K562 treated with DMSO at 1 percent for 12 hours (cell line): ENCODE measurements around the gene MAJIN. TPM values are rescaled to one million over a fixed set of nuclear protein-coding genes. Genes with fewer than 3 reads are reported as not detected.

Source experiments
- total RNA-seq: library from RNA; unstranded; fragments of 300-600 nt; gene quantifications from 2 replicates; pipeline ENCODE4 v1.2.3, GENCODE V29; 2022; ENCODE audit not compliant: insufficient read depth

The MAJIN gene, protein sequence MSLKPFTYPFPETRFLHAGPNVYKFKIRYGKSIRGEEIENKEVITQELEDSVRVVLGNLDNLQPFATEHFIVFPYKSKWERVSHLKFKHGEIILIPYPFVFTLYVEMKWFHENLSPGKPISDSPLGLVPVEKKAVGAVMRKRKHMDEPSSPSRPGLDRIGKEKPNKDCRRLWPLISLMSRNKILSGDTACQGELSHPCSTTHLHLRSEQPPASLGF
- not detected in 2 replicates for total RNA-seq

DNA sequence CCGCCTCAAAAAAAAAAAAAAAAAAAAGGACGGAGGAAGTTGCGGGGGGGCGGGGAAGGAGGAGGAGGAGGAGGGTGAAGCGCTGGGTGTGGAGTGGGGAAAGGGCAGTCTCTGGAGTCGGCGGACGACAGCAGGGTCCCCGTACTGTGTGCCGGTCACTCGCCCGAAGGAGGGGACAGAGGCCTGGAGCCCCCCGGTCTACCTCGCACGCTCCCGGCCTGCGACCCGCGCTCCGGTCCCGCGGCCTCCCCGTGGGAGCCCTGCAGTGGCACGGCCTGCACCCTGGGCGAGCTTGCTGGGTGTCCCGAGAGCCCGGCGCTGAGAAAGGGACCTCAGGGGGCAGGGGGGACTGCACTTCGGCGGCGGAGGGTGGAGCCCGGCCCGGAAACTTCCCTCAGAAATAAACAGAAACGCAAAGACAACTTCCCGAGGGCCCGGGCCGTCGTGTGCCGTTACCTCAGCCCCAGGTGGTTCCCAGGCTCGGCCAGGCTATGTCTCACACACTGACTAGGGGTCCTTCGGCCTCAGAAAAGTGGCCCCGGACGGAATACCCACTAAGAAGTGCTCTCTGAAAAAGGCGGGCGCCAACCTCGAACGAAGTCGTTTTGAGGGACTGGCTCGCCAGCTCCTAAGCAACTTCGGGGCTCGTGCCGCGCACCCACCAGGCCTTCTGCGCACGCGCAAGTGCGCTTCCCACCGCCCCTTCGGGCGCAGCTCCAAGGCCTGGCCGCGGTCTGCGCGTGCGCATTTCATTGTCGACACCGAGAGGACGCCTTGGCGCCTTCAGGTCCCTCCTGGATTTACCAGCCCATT lies at the start of gene MAJIN:
Gene MAJIN, minus strand, starts transcription at position 688 of the 813 bp plus-strand sequence. CDS start 12,703 bp downstream, outside the sequence.

DNA sequence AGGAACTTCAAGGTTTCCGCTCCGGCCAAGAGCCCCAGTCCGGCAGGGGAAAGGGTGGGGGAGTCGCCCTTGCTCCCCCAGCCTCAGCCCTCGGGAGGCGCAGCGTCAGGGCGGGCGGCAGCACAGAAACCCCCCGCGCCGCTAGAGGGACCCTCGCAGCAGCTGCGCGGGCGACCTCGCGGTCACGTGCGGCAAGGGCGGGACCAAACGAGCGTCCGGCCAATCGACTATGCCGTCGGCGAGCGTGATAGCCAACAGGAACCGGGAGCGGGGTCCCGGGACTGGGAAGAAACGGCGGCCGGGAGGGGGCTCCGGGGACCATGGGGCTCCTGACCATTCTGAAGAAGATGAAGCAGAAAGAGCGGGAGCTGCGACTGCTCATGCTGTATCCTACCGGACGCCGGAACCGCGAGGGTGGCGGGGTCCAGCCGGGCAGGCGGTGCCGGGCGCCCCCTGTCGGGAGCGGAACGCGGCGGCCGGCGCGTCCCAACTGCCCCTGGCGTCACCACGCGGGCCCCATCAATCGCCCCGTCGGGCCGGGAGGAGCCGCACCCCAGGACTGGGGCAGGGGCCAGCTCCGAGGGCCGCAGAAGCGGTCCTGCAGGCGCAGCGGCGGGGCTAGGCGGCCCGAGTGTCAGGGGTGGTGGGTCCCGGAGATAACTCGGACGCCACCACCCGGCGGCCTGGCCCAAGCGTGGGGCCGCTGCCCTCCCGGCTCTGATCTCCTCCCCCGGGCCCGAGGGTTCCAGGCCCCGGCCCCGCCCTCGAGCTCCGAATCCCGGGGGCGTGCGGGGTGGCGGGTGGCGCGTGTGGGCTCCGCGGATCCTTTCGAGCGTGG lies 42.2 kb upstream of the MAJIN start, which contains the start of gene ARL2:
Gene ARL2, plus strand, starts transcription at position 273 of the 838 bp plus-strand sequence. Its CDS starts 48 bp downstream, at position 321.

DNA sequence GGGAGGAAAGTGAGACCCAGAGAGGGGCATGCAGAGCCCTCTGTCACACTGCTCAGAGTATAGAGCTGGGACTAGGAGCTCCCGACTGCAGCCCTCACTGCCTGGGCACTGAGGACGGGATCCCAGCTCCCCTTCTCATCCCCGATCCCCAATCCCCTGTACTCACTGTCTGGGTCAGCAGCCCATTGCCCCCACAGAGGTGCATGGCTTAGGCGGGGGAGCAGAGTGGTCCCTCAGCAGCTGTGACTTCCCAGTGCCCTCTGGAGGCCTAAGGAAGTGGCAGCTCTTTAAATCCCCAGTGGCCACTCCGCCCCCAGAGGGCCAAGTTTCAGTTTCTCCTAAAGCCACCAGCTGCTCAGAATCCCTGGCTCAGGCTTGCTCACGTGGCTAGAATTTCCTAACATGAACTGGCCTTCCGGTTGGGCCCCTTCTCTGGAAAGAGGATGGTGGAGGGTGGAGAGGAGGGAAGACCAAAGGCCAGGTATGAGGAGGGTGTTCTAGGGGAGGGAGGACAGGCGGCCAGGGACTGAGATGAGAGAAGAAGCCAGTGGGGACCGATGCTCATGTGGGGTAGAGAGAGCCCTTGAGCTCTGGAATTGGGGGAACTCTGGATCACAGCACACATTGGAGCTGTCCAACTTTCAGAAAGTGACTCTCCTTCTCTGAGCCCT lies 24.9 kb upstream of the MAJIN start, which contains the start of gene BATF2:
Gene BATF2, minus strand, starts transcription at position 262 of the 671 bp plus-strand sequence. Its CDS starts 57 bp downstream, at position 205.

DNA sequence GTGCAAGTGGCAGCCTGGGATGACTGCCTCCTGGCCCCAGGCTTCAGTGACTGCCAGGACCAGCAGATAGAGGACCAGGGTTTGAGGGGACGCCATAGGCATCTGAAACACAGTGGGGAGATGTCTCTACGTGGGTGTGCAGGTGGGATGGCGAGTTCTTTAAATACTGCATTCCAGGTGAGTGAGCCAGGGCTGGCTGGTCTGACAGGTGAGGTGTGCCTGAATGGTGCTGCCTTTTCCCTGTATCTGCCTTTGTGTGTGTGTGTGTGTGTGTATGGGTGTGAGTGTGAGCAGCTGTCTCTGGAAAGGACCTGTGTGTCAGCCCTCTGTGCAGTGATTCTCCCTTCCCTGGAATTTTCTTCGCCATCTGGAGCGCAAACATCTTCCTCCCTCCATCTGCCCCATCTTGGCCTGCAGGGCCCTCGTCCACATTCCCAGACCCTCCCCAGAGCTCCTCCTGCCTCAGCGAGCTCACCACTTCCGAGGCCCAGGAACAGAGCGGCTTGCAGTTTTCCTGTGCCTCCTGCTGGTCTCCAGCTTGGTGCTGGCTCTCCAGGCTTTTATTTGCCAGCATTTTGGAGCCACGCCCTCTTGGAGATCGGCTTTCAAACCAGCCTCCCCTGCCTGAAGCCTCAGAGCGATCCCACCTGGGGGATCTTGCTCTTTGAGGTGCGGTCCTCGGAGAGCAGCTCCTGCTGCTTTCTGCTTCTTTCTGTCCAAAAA lies 36.4 kb downstream of the MAJIN start, which contains the start of gene GPHA2:
Gene GPHA2, minus strand, starts transcription at position 535 of the 723 bp plus-strand sequence. Its CDS starts 433 bp downstream, at position 102.

DNA sequence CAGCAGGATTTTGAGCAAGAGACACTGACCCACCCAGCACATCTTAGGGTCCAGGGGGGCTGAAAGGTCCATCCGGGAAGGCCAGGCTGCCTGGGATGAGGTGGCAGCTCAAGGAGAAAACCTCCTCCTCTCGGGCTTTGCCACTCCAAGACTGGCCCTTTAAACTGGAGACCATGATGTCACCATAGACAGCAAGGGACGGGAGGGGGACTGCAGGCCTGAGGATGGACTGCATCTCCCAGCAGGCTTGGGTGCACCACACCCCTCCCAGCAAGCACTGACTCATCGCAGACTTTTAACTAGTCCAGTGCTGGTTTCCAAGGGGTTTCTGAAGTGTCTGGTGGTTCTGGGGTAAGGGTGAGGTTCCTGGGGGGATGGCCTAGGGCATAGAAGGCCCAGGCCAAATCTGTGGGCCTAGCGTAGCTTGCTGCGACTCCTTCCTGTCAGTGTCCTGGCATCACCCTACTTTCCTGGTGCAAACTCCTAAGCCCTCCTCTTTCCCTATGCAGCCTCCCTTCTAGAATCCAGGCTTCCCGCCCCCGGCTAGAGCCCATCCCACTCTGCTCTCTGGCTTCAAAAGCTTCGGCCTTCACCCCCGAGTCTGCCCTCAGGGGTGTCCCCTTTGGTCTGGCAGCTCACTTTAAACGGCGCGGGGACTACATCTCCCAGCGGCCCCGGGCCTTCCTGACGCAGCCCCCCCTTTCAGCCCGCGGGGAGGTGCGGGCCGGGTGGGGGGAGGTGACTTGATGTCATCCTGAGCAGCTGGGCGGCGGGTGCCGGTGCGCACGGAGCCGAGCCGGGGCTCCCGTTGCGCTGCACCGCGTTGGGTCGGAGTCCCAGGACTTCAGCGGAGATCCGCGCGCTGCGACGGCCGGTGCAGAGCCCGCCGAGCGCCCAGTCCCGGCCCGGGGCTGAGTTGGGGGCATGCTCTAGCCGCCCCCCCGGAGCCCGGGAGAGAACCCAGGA lies 47.7 kb downstream of the MAJIN start, which contains the start of gene PPP2R5B:
Gene PPP2R5B, plus strand, starts transcription at position 746 of the 966 bp plus-strand sequence. CDS start 1,046 bp downstream, outside the sequence.

DNA sequence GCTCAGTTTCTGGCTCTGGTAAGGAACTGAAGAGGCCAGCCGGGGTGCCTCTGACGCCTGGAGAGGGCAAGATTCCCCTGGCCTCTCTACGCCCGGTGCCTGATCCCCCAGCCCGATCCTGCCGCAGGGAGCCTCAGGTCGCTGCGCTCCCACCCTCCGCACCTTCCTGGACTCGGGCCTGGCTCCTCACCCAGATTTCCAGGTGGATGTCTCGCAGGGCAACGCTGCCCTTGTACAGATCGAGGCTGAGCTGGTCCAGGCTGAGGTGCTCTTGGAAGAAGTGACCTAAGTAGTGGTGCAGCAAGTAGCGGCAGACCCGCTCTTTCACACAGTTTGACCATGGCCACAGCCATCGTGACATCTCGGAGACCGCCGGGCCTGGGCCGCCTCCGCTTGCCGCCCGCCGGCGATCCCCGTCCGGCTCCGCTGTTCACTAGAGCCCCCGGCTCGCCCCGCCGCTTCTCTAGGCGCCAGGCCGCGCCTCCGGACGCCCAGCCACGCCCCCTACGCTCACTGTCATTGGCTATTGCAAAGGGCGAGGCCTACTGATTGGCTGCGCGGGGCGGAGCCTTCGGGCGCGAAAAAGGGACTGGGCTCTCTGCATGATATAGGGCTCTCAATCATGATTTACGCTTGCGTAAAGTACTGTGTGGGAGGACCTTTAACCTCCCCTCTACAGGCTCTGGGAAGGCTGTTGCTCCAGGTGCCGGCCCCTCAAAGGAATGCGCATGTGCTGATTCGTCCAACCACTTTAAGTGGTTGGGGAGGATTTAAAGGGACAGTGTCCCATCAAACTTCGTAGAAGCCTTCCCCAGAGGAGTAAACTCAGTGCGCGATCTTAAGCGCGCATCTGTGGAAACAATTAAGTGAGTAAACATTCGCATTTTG lies 54.9 kb downstream of the MAJIN start, which contains the start of gene ATG2A:
Gene ATG2A, minus strand, starts transcription at position 435 of the 888 bp plus-strand sequence. Its CDS starts 74 bp downstream, at position 361.

Other genes starting within 250 kb of the MAJIN start
- gene NRXN2, start 248.9 kb downstream of the MAJIN start, total RNA-seq = 0.19 TPM in 1 of 2 replicates, not detected in the other
- gene RASGRP2, start 228.0 kb downstream of the MAJIN start, total RNA-seq = 6.1 and 11.2 TPM in 2 replicates
- gene PYGM, start 212.1 kb downstream of the MAJIN start, total RNA-seq = 2.9 TPM in 2 replicates
- gene SF1, start 193.6 kb downstream of the MAJIN start, total RNA-seq = 54.3 and 129 TPM in 2 replicates
- 11.4 and 16.8 TPM in 2 replicates for gene MAP4K2, start 168.9 kb downstream of the MAJIN start, total RNA-seq
- gene MEN1, start 161.6 kb downstream of the MAJIN start, total RNA-seq = 25.2 and 52.6 TPM in 2 replicates
- gene CDC42BPG, start 127.5 kb downstream of the MAJIN start, total RNA-seq = 9.7 and 10.2 TPM in 2 replicates
- 40.6 and 54.9 TPM in 2 replicates for gene EHD1, start 93.5 kb downstream of the MAJIN start, total RNA-seq
- gene ATG2A, start 54.9 kb downstream of the MAJIN start, total RNA-seq = 39.0 and 52.7 TPM in 2 replicates
- 8.6 and 17.6 TPM in 2 replicates for gene PPP2R5B, start 47.4 kb downstream of the MAJIN start, total RNA-seq
- not detected in 2 replicates for gene GPHA2, start 36.2 kb downstream of the MAJIN start, total RNA-seq
- 5.1 and 7.1 TPM in 2 replicates for gene BATF2, start 24.9 kb upstream of the MAJIN start, total RNA-seq
- gene ARL2, start 42.1 kb upstream of the MAJIN start, total RNA-seq = 96.4 and 125 TPM in 2 replicates
- 35.5 and 47.3 TPM in 2 replicates for gene SNX15, start 55.3 kb upstream of the MAJIN start, total RNA-seq
- 47.0 and 58.8 TPM in 2 replicates for gene SAC3D1, start 69.1 kb upstream of the MAJIN start, total RNA-seq
- gene NAALADL1, start 86.4 kb upstream of the MAJIN start, total RNA-seq = 0.42 and 0.60 TPM in 2 replicates
- 75.1 and 95.6 TPM in 2 replicates for gene CDCA5, start 111.9 kb upstream of the MAJIN start, total RNA-seq
- gene ZFPL1, start 112.1 kb upstream of the MAJIN start, total RNA-seq = 71.0 and 72.9 TPM in 2 replicates
- 109 and 208 TPM in 2 replicates for gene VPS51, start 124.1 kb upstream of the MAJIN start, total RNA-seq
- 21.6 and 28.9 TPM in 2 replicates for gene TM7SF2, start 139.8 kb upstream of the MAJIN start, total RNA-seq
- 23.0 and 39.0 TPM in 2 replicates for gene ZNHIT2, start 145.6 kb upstream of the MAJIN start, total RNA-seq
- 1,026 and 1,686 TPM in 2 replicates for gene FAU, start 150.0 kb upstream of the MAJIN start, total RNA-seq
- 68.8 and 87.9 TPM in 2 replicates for gene MRPL49, start 150.2 kb upstream of the MAJIN start, total RNA-seq
- gene SYVN1, start 162.4 kb upstream of the MAJIN start, total RNA-seq = 30.5 and 61.8 TPM in 2 replicates
- gene SPDYC, start 198.1 kb upstream of the MAJIN start, total RNA-seq = 15.3 and 19.5 TPM in 2 replicates
- 157 and 166 TPM in 2 replicates for gene CAPN1, start 209.8 kb upstream of the MAJIN start, total RNA-seq